Lower leg skin (tissue), 4 donors: ENCODE data around the gene PPCDC. TPM values are rescaled to one million over a fixed set of nuclear protein-coding genes. Genes with fewer than 3 reads are reported as not detected.

Experiments used
- DNase-seq, 2 donors: peaks; one replicate each; pipeline ENCODE4 v3.0.0-alpha.2; 2019; ENCODE audit warnings: low spot score in 2 of 2
- H3K4me3 ChIP-seq: fragments of 200-600 bp; sonication (generic); 2 replicates; pipeline ENCODE4 v1.5.1; 2017; ENCODE audit warnings: mild to moderate bottlenecking, low read depth; ENCODE audit not compliant: poor library complexity, severe bottlenecking
- CTCF ChIP-seq, 3 donors: fragments of 450-650 bp; IDR thresholded peaks; one replicate each; pipeline ENCODE4 v1.5.1; 2016; ENCODE audit warnings: antibody characterized with exemption in 3 of 3, mild to moderate bottlenecking in 3 of 3, moderate library complexity in 2 of 3
- POLR2A ChIP-seq, 2 donors: fragments of 450-650 bp; IDR thresholded peaks; one replicate each; pipeline ENCODE4 v1.6.1; 2016 to 2017; ENCODE audit warnings: antibody characterized with exemption in 2 of 2, mild to moderate bottlenecking in 1 of 2, moderate library complexity in 1 of 2
- WGBS, 2 donors: methylation state at CpG; one replicate each; pipeline ENCODE4 v1.1.5; 2018; 5-methylcytosine and 5-hydroxymethylcytosine counted together
- intact Hi-C: fragments of 100-400 bp; cut with DNase I; formaldehyde crosslinking; loops from one replicate; pipeline ENCODE4 v1.15.0; 2023; ENCODE audit warnings: low total_unique reads
- total RNA-seq, 4 donors: library from RNA; depleted of rRNA; stranded (reverse); fragments of >200 nt; gene quantifications; one replicate each; pipeline ENCODE4 v1.1.0, GENCODE V29; 2016

Gene PPCDC
- total RNA-seq, 4 donors from 2014 or later, result 14.4 to 21.4 (median 17.5) TPM

- no peak for DNase-seq
- H3K4me3 ChIP-seq, result no peak overlapping the region
- no peak for TF ChIP-seq CTCF (IDR thresholded peaks at IDR 0.05)
- no peak for TF ChIP-seq POLR2A (IDR thresholded peaks at IDR 0.05)
- WGBS, 2 donors, result 83 to 86% methylated on average over 5 of the region's 5 CpGs
- intact Hi-C loops, result no loop called here
These were observed 41.2 kb upstream of the PPCDC start for GRCh38 chr15:74982183-74982582.

- intact Hi-C loops, result no loop called here
- WGBS, 2 donors, result 18 to 19% methylated on average over 4 of the region's 4 CpGs
- DNase-seq, result no peak
- H3K4me3 ChIP-seq, result no peak overlapping the region
- TF ChIP-seq CTCF (IDR thresholded peaks at IDR 0.05) (no peak), POLR2A (IDR thresholded peaks at IDR 0.05) (no peak)
These were observed 39.6 kb upstream of the PPCDC start for GRCh38 chr15:74983725-74984231.

GRCh38 chr15:74988007-74988800 lies 35.2 kb upstream of the PPCDC start:
- TF ChIP-seq POLR2A (IDR thresholded peaks at IDR 0.05) (no peak), CTCF (IDR thresholded peaks at IDR 0.05) (no peak)

GRCh38 chr15:74989527-74989926 lies 33.9 kb upstream of the PPCDC start:
- TF ChIP-seq POLR2A (IDR thresholded peaks at IDR 0.05) (no peak), CTCF (IDR thresholded peaks at IDR 0.05) (no peak)
- intact Hi-C loops, result no loop called here
- no peak for DNase-seq
- H3K4me3 ChIP-seq, result no peak overlapping the region

More at GRCh38 chr15:74988007-74988800, 35.2 kb upstream of the PPCDC start:
- no peak for DNase-seq
- 44 to 55% methylated on average over 4 of the region's 4 CpGs for WGBS, 2 donors
- intact Hi-C loops, result no loop called here
- no peak overlapping the region for H3K4me3 ChIP-seq

GRCh38 chr15:74992619-74993018 lies 30.8 kb upstream of the PPCDC start:
- TF ChIP-seq CTCF (IDR thresholded peaks at IDR 0.05) (no peak), POLR2A (IDR thresholded peaks at IDR 0.05) (no peak)
- WGBS, 2 donors, result 40 to 61% methylated on average over 1 of the region's 1 CpG
- DNase-seq, result no peak
- H3K4me3 ChIP-seq, result no peak overlapping the region
- intact Hi-C loops, result no loop called here
